HG02973 (cell line): Measurements from ENCODE around the gene CNFN.

Source experiments
- ATAC-seq: cut with Tn5 transposase; IDR thresholded peaks from one replicate; pipeline ENCODE4 v1.9.1; 2021; ENCODE audit warnings: moderate library complexity; ENCODE audit not compliant: unreplicated experiment

CNFN gene

DNA sequence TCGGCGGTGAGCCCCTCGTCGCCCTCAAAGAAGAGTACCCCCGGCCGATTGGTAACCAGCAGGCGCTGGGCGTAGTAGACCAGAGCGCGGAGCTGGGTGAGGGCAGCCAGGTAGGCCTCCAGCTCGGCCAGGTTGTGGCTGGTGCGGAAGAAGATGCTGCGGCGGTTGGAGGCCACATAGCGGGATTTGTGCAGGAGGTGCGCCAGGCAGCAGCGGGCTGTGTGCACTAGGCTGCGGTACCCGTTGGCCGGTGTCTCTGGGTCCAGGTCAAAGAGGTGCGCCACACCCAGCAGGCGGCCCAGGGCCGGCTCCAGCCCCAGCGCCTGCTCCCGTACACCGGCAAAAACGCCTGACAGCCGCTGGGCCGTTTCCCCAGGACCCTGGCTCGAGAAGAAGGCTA is 20.3 kb upstream of the CNFN start:
- ATAC-seq, result no peak

- no peak for ATAC-seq
Measured at GRCh38 chr19:42409477-42409876, 19.4 kb upstream of the CNFN start.

GRCh38 chr19:42407816-42408175 is 17.7 kb upstream of the CNFN start:
- ATAC-seq, result no peak

GRCh38 chr19:42407085-42407815 is 17.2 kb upstream of the CNFN start:
- ATAC-seq, result no peak

- ATAC-seq, result no peak
Measured at GRCh38 chr19:42406111-42406510, 16.0 kb upstream of the CNFN start.

- ATAC-seq, result no peak
Measured at GRCh38 chr19:42403586-42403985, 13.5 kb upstream of the CNFN start.

GRCh38 chr19:42402376-42403116 is 12.4 kb upstream of the CNFN start:
- no peak for ATAC-seq

DNA sequence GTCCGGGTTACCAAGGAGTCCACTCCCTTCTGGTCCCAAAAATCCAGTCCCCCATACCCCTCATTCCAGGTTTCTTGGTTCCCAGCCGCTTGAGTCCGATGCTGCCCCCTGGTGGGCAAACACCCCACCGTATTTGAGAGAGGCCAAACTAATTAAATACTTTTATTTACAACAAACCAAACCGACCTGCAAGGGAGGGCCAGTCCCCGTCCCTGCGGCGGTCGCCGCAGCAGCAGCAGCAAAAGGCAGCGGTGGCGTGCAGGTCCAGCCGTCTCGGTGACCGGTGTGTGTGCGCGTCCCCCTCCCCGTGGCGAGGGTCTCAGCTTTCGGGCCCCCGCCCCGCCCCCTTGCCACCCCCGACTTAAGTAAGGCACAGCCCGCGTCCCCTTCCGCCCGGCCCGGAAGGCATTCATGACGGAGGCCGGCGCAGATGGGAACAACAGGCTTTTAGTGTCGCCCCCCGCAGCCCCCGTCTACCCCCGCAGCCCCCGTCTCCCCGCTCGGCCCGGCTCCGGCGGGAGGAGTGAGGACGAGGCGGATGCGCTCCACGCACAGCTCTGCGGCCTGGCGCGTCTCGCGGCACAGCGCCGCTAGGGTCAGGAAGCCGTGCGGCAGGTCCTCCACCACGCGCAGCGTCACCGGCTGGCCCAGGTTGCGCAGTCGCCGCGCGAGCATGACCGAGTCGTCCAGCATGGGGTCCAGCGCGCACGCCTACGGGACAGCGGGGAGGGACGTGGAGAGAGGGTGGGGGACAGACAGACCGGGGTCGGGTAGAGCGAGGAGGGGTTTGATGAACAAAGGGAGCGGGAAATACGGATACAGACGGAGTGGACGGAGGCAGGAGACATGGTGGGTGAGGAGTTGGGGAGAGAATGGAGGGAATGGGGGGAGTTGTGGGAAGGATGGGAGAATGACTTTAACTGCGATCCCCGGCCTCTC is 11.5 kb upstream of the CNFN start:
- ATAC-seq, result no peak

DNA sequence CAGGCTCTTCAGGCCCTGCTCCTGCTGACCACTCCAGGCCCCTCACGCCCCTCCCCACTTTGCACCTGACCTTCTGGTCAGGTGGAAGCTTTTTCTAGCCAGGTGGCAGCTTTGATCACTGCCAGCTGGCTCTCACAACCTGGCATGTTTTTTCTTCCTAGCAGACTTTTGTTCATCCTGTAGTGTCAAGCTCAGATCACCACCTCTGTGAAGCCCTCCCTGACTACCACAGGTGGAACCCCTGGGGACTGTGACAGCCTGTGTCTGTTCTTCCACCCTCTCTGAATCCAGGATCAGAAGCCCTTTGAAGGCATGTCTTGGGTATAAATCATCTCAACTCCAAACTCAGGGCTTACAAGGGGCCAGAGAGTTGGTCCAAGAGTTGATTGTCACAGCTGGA is 10.3 kb upstream of the CNFN start:
- no peak for ATAC-seq

DNA sequence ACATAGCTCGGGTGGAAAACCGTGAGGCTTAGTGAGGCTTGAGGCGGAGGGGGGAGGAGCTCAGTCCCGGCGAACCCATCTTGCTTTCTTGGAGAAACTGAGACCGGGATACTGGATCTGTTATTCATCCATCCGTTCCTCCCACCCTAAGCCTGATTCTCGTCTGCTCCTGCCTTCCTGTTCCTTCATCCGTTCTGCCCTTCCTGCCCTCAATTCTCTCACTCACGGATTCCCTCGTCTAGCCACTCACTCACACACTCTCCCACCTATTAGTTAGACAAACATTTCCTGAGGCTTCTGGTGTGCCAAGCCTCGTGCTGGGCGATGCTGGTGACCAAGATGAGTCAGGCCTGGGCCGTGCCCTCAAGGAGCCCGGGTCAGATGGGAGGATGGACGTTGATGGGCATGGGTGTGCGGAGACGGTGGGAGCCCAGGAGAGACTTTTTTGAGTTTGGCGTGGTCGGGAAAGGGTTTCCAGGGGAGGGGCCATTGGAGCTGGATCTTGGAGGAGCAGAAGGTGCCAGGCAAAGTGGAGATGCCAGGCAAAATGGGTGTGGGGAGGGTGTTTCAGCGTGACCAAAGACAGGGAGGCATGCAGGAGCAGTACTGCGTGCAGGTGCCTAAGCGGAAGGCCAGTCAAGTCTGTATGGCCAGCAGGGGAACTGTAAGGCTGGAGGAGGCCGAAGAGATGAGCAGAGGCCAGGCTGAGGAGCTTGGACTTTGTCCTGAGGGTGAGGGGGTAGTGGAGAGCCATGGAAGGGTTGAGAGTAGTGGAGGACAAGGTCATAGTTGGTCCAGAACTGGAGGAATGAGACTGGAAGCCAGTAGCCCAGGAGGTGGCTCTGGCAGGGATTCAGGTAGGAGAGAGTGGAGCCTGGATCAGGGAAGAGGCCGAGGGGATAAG is 7.4 kb upstream of the CNFN start:
- no peak for ATAC-seq

DNA sequence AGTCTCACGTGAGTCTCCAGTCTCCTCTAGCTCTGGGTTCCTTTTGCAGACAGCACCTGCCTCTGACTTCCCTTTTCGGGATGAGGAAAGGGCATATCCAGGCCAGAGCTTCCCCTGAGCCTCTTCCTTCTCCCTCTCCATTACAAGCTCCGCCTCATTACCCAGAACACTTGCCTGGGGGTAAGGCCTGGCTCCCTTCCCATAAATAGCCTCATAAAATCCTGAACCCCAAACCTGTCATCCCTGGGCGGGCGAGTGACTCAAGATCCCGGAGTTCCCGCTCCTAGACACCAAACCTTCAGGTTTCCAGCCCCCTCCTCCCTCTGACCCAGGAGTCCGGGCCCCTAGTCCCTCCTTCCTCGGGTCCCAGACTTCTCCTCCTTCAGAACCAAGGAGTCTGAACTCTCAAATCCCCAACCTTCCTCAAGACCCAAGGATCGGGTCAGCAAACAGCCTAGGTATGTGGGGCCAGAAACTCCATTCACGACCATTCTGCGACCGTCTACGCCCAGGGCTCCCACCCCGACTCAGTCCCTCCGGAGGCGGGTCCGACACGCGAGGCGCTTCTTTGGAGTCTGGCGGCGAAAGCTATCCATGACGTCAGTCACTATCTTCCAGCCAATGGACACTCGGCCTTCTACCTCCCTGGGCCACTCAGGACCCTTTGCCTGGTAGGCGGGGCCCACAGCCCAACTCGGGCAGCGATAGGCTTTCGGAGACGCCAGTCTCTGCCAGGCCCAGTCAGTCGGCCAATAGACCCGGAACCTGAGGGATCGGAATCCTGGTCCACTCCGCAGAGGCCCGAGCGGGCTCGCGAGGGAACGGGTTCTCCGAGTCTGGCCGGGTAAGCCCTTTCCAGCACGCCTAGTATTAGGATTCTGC is 6.5 kb upstream of the CNFN start:
- ATAC-seq, result peak; percentile 95

- ATAC-seq, result no peak
Measured at GRCh38 chr19:42394751-42395150, 4.7 kb upstream of the CNFN start.

DNA sequence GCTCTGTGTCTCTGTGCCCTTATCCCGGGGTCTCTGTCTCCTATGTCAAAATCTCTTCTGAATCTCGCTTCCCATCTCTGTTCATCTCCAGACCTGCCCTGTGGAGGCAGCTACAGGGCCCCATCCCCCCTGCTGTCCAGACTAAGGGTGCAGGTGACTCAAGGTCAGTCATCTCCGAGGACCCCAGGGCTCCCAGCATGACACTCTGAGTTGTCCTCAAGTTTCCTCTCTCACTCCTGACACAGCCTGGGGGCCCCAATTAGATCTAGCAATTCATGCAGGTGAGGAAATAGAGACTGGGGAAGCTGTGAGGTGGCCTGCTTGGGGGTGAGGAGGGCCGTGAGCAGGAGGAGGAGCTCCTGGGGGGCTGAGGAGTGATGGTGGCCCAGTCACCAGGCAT is 2.1 kb upstream of the CNFN start:
- no peak for ATAC-seq

- no peak for ATAC-seq
Measured at GRCh38 chr19:42388851-42389489, 1.1 kb downstream of the CNFN start.

DNA sequence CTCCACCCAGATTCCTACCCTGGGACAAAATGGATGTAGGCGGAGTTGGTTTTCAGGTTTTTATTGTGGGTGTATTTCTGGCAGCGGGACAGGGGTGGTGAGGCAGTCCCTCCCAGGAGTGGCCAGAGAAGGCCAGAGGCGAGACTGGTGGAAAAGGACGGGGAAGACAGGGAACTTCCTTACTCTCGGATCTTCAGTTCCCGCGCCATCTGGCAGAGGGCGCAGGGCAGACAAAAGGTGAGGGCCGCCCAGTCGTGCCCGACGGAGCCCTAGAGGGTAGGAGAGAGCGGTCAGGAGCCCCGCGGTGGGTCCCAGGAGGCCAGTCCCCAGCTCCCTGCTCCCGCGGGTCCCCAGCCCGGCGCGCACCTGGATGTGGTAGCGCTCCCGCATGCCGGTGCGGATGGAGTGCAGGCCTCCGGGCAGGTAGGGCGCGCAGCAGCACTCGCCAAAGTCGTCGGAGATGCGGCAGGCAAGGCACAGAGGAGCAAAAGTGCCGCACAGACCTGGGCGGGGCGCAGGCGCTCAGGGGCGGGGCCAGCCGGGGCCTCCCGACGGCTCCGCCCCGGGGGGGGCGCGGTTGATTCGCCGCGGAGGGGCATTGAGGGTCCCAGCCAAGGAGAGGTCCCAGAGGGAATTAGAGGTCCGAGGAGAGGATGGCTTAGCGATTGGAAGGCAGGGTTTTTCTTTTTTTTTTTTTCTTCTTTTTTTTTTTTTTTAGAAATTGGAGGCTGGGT is 3.0 kb downstream of the CNFN start:
- ATAC-seq, result no peak

DNA sequence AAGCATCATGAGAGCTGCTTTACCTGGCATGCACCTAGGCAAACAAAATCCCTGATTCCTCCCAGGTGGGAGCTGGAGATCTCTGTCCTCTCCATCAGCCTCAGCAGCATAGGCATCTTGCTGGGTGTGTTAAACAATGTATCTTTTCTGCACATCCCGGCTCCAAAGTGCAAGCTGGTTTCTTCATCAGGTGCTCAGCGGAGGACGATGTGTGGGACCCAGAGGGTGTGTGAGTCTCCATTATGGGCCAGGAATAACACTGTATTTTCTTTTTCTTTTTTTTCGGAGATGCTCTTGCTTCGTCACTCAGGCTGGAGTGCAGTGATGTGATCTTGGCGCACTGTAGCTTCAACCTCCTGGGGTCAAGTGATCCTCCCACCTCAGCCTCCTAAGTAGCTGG is 9.9 kb downstream of the CNFN start:
- no peak for ATAC-seq

DNA sequence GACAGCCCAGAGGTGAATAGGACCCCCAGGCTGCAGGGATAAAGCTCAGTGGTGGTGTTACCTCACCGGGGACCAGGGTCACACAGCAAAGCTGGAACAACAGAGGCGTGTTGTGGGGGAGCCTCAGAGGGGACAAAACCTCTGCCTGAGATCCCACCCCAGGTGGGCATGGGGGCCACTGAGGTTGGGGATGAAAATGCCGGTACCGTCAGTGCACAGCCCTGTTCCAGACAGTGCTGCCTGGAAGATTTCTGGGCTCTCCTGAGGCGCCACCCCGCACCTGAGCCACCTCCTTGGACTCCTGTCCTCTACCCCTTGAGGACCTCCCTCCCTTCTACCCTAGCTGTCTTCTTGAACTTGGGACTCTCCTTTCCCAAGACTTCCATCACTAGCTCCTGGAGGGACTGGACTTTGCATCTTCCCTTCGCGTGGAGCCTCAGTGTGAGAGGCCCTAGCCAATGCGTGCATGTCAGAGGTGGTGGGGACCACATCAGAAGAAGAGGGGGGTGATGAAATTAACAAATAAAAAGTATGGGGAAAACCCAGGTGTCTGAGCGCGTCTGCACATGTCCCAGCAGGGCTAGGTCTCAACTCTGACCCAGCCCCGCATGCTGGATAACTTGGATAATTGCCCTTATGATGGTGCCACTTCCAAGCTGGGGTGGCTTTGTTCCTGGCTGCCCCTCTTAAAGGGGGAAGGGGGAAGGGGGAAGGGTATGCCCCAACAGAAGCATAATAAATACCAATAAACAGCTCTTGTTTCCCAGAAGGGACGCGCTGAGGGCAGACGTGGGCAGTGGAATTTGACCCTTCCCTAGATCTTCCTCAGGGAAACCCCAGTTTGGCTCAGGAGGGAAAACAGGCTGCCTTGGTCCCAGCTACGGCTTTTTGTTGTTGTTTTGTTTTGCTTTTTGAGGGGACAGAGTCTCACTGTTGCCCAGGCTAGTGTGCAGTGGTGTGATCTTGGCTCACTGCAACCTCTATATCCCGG is 11.6 kb downstream of the CNFN start:
- no peak for ATAC-seq
